ENCODE measurements around the gene PSEN1.
"Not testable (repeated sequence)": the region's sequence is repeated elsewhere in the genome, so short reads cannot be mapped to it uniquely, and the experiment has no call there.

Gene PSEN1

DNA sequence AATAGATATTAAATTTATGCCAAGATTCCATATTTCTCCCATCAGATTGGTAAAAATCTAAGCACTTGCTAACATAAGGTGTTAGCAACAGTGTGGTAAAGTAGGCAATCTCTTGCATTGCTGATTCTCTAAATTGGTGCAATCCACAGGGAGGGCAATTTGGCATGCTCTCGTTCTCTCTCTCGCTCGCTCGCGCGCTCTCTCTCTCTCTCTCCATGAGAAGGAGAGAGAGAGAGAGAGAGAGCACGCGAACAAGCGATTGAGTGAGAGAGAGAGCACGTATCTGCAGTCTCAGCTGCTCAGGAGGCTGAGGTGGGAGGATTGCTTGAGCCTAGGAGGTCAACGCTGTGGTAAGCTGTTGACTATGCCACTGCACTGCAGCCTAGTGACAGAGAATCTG is 25.9 kb downstream of the PSEN1 start:
- DNase-seq (ENCODE audit: low read depth in 2 of 3, low spot score in 1 of 3) = no peak

DNA sequence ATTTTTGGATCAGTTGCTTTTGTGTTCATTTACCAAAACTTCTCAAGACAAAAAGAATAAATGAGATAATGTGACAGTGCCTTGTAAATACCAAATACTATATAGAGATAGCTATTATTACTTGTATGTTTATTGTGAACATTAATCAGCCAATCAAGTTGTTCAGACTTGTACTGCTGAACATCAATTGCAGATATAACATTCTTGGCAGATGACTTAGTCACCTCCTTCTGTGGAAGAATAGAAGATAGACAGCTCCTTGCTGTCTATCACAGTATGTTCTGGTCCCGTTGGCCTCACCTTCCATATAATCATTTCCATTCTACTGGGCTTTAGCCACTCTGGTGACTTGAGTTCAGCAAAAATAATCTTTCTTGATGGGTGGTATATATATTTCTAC is 30.1 kb downstream of the PSEN1 start:
- no peak for DNase-seq (ENCODE audit: low read depth in 2 of 3, low spot score in 1 of 3)

DNA sequence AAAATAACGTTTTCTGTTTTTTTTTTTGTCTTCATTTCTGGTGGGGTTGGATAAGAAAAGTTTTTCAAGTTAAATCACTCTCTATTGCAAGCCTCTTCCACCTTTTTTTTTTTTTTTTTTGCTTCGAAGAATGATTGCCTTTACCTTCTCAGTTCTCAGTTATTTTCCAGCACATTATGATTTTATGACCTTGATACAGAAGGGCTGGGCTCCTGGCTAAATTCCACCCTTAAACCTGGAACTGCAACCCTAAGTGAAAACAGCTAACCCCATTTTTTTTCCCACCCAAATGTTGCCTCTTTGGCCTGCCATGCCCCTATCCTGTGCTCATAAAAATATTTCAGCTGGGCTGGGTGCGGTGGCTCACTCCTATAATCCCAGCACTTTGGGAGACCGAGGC is 31.4 kb downstream of the PSEN1 start:
- no peak for DNase-seq (ENCODE audit: low read depth in 2 of 3, low spot score in 1 of 3)

DNA sequence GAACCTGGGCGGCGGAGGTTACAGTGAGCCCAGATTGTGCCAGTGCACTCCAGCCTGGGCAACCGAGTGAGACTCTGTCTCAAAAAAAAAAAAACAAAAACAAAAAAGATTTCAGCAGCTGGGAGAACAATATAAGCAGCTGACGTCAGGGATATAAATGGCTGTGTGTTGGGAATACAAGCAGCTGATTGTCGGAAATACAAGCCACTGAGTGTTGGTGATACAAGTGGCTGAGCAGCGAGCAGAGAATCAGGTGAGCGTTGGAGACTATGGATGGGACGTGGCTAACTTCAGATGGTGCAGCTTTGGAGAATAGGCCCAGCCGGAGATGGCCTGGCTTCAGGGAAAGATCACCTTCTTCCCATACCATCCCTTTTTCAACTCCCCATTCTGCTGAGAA is 32.0 kb downstream of the PSEN1 start:
- DNase-seq (ENCODE audit: low read depth in 2 of 3, low spot score in 1 of 3) = no peak

DNA sequence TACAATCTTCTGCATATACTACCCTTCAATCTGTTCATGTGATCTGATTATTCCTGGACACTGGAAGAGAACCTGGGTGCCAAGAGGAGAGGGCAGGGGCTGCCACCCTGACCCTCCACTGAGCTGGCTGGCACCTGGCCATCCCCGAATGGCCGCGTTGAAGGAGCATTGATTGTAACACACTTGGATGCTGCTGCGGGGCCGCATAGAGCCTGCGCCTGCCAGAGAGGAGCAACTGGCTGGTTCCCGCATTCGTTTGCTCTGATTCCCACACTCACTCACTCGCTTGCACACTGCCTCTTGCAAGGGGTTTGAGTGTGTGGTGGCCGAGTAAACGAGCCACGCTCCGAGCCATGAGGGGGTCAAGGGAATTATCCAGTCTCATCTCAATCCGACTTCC is 32.4 kb downstream of the PSEN1 start:
- DNase-seq (ENCODE audit: low read depth in 2 of 3, low spot score in 1 of 3) = no peak

DNA sequence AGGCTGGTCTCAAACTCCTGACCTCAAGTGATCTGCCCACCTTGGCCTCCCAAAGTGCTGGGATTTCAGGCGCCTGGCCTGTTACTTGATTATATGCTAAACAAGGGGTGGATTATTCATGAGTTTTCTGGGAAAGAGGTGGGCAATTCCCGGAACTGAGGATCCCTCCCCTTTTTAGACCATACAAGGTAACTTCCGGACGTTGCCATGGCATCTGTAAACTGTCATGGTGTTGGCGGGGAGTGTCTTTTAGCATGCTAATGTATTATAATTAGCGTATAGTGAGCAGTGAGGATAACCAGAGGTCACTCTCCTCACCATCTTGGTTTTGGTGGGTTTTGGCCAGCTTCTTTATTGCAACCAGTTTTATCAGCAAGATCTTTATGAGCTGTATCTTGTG is 33.5 kb downstream of the PSEN1 start:
- not testable (repeated sequence) for DNase-seq (ENCODE audit: low read depth in 2 of 3, low spot score in 1 of 3)

DNA sequence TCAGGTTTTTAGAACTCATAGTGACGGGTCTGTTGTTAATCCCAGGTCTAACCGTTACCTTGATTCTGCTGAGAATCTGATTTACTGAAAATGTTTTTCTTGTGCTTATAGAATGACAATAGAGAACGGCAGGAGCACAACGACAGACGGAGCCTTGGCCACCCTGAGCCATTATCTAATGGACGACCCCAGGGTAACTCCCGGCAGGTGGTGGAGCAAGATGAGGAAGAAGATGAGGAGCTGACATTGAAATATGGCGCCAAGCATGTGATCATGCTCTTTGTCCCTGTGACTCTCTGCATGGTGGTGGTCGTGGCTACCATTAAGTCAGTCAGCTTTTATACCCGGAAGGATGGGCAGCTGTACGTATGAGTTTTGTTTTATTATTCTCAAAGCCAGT is 34.4 kb downstream of the PSEN1 start:
- DNase-seq (ENCODE audit: low read depth in 2 of 3, low spot score in 1 of 3) = no peak

DNA sequence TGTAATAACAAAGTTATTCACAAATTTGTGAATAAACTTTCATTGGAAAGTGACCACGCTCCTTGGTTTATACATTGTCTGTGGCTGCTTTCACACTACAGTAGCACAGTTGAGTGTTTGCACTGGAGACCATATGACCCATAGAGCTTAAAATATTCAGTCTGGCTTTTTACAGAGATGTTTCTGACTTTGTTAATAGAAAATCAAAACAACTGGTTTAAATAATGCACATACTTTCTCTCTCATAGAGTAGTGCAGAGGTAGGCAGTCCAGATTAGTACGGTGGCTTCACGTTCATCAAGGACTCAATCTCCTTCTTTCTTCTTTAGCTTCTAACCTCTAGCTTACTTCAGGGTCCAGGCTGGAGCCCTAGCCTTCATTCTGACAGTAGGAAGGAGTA is 36.2 kb downstream of the PSEN1 start:
- no peak for DNase-seq (ENCODE audit: low read depth in 2 of 3, low spot score in 1 of 3)

DNA sequence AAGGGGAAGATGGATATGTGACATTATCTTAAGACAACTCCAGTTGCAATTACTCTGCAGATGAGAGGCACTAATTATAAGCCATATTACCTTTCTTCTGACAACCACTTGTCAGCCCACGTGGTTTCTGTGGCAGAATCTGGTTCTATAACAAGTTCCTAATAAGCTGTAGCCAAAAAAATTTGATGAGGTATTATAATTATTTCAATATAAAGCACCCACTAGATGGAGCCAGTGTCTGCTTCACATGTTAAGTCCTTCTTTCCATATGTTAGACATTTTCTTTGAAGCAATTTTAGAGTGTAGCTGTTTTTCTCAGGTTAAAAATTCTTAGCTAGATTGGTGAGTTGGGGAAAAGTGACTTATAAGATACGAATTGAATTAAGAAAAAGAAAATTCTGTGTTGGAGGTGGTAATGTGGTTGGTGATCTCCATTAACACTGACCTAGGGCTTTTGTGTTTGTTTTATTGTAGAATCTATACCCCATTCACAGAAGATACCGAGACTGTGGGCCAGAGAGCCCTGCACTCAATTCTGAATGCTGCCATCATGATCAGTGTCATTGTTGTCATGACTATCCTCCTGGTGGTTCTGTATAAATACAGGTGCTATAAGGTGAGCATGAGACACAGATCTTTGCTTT is 36.9 kb downstream of the PSEN1 start:
- DNase-seq (ENCODE audit: low read depth in 2 of 3, low spot score in 1 of 3) = peak in 1 of 3 donors; percentile 6

DNA sequence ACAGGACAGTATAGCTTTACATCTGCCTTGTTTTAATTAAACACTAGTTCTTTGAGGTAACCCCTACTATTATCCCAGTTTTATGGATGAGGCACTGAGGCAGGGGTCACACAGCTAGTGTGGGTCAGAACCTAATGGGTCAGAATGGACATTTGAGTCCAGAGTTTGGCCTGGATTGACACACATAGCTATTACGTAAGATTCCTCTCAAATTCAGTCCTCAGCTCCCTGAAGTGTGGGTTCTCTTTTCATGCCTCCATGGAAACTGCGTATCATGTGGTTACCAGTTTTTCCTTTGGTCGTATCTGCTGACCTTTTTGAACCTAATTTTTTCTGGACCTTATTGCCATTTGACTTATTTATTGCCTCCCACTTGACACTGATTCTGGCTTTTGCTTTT is 40.4 kb downstream of the PSEN1 start:
- DNase-seq (ENCODE audit: low read depth in 2 of 3, low spot score in 1 of 3) = no peak

DNA sequence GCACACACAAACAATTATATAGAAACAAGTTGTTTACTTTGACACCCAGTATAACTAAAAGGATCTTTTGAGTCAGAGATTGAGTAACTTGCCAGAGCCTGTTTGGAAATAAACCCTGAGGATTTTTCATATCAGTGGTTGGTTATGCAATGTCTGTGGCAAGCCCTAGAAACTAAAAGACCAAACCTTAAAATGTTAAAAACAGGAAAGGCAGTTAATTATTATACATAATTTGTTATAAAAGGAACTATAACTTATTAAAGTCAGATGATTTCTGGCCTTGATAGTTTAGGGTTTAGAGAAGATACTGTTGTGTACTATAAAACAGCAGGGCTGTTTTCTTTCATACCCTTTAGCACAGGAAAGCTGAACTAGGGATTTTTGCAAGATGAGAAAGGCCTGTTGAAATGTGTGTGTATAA is 44.1 kb downstream of the PSEN1 start:
- no peak for DNase-seq (ENCODE audit: low read depth in 2 of 3, low spot score in 1 of 3)

DNA sequence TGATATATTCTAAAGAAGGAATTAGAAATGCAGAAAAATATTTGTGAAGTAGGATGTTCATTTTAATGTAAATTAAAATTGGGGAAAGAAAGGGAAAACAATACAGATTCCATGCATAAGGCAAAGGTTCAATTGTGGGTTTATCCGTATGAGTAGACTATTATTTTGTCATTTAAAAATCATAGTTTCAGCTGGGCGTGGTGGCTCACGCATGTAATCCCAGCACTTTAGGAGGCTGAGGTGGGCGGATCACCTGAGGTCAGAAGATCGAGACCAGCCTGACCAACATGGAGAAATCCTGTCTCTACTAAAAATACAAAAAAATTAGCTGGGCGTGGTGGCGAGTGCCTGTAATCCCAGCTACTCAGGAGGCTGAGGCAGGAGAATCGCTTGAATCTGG is 44.7 kb downstream of the PSEN1 start:
- not testable (repeated sequence) for DNase-seq (ENCODE audit: low read depth in 2 of 3, low spot score in 1 of 3)

DNA sequence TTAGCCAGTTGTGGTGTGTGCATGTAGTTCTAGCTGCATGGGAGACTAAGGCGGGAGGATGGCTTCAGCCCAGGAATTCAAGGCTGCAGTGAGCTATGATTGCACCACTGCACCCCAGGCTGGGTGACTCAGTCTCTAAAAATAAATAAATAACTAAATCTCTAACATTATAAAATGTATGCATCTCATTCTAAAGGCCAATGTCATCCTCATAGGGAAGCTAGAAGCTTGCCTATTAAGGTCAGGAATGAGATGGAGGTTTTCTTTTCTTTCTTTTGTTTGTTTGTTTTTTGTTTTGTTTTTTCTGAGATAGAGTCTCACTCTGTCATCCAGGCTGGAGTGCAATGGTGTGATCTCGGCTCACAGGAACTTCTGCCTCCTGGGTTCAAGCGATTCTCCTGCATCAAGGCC is 52.2 kb downstream of the PSEN1 start:
- DNase-seq (ENCODE audit: low read depth in 2 of 3, low spot score in 1 of 3) = no peak

DNA sequence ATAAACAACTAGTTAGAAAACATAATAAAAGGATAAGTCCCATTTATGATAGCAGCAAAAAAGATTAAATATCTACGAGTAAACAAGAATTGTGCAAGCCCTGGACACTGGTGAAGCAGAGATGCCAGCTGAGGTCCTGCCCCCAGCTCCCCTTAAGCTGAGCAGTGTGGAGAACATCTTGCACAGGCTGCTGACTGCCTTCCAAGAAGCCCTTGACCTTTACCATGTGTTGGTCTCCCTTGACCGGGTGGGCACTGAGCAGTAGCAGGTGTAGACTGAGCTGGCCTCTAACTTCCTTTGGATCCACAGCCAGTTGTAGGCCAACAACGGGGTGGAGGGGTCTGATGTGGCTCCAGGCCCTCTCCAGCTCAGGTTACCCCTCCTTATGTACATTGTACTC is 53.3 kb downstream of the PSEN1 start:
- DNase-seq (ENCODE audit: low read depth in 2 of 3, low spot score in 1 of 3) = no peak

DNA sequence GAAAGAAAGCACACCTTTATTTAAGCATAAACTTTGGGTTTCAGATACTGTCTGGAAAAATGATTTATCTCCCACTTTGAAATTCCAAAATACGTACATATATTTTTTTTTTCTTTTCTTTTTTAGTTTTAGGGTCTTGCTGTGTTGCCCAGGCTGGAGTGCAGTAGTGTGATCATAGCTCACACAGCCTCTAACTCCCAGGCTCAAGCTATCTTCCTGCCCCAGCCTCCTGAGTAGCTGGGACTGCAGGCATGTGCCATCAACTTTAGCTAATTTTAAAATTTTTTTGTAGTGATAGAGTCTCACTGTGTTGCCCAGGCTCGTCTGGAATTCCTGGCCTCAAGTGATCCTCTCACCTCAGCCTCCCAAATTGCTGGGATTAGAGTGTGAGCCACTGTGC is 55.1 kb downstream of the PSEN1 start:
- no peak for DNase-seq (ENCODE audit: low read depth in 2 of 3, low spot score in 1 of 3)

DNA sequence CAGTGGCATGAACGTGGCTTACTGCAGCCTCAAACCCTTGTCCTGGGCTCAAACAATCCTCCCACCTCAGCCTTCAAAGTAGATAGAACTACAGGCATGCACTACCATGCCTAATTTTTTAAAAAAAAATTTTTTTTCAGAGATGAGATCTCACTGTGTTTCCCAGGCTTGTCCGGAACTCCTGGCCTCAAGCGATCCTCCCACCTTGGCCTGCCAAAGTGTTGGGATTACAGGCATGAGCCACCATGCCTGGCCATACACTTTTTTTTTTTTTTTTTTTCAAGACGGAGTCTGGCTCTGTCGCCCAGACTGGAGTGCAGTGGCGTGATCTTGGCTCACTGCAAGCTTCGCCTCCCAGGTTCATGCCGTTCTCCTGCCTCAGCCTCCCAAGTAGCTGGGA is 58.0 kb downstream of the PSEN1 start:
- not testable (repeated sequence) for DNase-seq (ENCODE audit: low read depth in 2 of 3, low spot score in 1 of 3)

DNA sequence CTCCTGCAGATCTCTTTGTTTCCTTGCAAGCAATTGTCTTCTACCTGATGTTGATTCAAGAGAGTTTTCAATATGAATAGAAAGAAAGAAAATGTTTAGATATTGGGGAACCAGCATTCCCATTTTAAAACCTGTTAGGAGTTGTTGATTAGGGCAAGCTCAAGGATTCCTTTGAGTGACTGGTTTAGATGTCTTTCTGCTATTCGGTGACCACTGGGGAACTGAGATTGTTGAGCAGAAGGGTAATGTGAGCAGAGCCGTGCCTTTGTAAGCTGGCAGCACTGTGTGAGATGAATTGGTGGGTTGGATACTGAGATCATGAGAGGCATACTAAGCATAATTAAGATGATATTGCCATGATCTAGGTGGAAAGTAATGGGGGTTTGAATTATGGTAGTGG is 61.9 kb downstream of the PSEN1 start:
- no peak for DNase-seq (ENCODE audit: low read depth in 2 of 3, low spot score in 1 of 3)

DNA sequence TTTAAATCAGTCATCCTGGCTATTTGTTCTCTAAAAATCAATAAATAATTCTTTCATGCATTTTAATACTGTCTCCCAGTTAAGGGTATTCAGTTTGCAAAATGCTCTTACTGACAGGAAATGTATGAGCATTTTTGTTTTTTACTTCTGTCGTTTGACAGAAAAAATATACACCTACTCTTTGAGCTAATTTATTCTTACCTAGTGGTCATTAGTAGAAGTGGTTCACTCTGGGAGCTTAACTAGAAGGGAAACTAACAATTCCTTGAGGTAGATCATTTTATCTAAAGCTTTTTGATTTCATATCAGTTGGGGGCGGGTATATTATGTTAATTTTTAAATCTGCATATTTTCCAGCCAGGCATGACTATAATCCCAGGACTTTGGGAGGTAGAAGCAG is 67.2 kb downstream of the PSEN1 start:
- DNase-seq (ENCODE audit: low read depth in 2 of 3, low spot score in 1 of 3) = no peak

DNA sequence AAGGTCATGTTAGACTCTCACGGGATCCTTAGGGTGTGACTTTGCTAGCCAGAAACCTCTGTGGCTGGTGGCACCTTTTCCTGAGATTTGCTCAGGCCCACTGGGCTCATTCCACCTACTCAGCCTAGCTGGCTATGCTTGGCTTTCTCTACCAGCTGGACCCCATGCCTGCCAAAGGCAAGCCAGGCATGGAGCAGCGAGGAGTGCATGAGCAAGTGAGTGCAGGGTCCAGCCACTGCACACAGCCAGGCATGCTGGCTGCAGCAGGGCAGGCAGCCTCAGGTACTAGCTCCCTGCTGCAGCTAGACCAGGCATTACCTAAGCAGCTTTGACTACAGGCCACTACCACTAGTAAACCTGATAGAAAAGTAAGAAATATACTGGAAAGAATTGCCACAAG is 71.3 kb downstream of the PSEN1 start:
- no peak for DNase-seq (ENCODE audit: low read depth in 2 of 3, low spot score in 1 of 3)

DNA sequence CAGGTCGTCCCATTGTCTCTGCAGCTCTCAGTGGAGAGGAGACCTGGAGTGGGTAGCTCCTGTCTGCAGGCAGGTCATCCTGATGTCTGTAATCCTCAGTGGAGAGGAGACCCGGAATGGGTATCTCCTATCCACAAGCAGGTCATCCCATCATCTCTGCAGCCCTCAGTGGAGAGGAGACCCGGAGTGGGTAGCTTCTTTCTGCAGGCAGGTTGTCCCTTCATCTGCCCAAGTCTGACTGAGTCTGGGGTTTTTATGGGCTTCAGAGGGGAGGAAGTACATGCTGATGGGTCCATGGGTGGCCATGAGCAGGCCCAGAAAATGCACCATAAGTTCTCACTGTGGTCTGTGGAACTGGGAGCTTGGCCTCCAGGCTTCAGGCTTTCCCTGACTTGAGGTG is 72.1 kb downstream of the PSEN1 start:
- DNase-seq (ENCODE audit: low read depth in 2 of 3, low spot score in 1 of 3) = no peak

DNA sequence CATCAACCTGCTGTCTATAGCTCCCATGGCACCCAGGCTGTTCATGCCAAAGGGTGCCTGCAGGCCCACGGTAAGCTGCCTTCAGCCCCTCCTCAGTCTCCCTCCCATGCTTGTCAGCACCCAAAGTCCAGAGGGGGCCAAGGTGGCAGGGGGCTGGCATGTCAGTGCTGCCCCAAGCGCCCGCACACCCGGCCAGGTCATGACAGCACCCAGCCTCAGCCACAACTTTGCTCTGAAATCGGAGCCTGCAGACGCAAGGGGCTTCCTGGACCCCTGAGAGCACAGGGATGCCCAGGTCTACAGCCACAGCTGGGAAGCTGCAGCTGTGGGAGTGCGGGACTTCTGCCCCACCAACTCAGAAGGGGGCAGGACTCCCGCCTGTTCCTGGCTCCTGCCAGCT is 72.5 kb downstream of the PSEN1 start:
- no peak for DNase-seq (ENCODE audit: low read depth in 2 of 3, low spot score in 1 of 3)

DNA sequence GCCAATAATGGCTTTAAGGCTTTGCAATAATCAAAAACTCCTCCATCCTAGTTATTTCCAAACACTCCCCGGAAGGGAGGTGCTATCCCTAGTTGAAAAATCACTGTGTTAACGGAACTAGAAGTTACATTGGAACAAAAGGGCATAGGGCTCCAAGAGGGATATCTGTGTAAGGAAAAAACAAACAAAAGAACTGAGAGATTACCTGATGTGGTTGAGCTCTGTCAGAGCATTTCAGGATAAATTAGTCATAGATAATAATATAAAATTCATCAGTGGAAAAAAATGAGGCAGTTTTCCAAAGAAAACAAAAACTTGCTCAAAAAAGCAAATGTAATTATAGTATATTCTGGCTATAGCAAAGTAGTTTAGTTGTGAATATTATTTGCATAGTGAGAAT is 73.6 kb downstream of the PSEN1 start:
- DNase-seq (ENCODE audit: low read depth in 2 of 3, low spot score in 1 of 3) = no peak

DNA sequence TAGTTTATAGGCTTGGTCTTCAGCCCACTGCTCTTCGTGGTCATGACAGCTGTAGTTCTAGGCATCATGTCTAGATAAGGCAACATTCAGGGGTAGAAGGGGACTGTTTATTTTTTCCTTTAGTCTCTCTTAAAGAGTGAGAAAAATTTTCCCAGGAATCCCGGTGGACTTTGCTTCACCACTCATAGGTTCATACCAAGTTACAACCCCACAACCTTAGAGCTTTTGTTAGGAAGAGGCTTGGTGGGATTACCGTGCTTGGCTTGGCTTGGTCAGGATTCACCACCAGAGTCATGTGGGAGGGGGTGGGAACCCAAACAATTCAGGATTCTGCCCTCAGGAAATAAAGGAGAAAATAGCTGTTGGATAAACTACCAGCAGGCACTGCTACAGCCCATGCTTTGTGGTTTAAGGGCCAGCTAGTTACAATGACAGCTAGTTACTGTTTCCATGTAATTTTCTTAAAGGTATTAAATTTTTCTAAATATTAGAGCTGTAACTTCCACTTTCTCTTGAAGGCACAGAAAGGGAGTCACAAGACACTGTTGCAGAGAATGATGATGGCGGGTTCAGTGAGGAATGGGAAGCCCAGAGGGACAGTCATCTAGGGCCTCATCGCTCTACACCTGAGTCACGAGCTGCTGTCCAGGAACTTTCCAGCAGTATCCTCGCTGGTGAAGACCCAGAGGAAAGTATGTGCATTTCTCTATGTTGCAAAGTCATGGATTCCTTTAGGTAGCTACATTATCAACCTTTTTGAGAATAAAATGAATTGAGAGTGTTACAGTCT is 75.1 kb downstream of the PSEN1 start:
- DNase-seq (ENCODE audit: low read depth in 2 of 3, low spot score in 1 of 3) = no peak

Data from stimulated activated CD4-positive, alpha-beta T cell treated with anti-CD3 and anti-CD28 coated beads, Interleukin-12 subunit alpha, Interleukin-12 subunit beta, amount 100 ng/mL, for 48 hours (primary cell).